ENCODE data around the gene SV2B. TPM values are rescaled to one million over a fixed set of nuclear protein-coding genes. Genes with fewer than 3 reads are reported as not detected.

The SV2B gene
- total RNA-seq, 1 experiment from 2014 or later = not detected

DNA sequence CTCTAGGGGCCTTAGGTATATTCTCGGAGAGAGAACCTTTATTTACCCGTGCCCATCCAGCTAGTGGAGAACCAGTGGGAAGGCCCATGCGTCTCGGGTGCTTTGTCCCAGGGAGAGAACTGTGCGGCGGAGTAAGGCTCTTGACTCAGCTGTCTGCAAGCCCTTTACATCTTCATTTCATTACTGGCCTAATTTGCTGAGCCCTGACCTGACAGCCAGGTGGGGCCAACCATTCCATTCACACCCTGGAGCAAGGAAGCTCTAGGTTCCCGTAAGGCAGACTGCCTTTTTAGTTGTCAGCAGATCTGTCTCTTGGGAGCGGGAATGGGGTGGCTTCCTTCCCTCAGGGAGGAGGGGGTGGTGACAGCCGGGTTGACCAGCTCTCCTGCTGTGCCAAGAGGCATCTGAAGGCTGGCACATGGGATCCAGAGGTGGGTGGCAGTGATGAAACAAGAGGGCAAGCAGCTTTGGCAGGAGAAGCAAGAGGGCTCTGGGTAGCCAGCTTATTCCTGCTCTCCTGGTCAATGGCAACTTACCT is 36.4 kb downstream of the SV2B start:
- H3F3A ChIP-seq (ENCODE audit: insufficient read depth, low read depth) = no peaks in the 10 kb centered on the region
- H3K4me2 ChIP-seq = no peak overlapping the region
- H2AFZ ChIP-seq = no peak overlapping the region
- peaks cover 88% of the 10 kb centered on the region for H3K27me3 ChIP-seq (ENCODE audit: insufficient read depth, low read depth)
- H3K9me3 ChIP-seq (ENCODE audit: insufficient read depth, low read depth) = no peaks in the 10 kb centered on the region; the same call in 1 of the 2 replicates
- DNase-seq = no peak
- no peak overlapping the region for H3K27ac ChIP-seq
- no TSS peak for BruUV-seq (replicated peaks)
- intact Hi-C loops (cut with micrococcal nuclease; ENCODE audit: unreplicated experiment) = no loop called here
- H3K9me2 ChIP-seq (ENCODE audit: insufficient read depth) = no peaks in the 10 kb centered on the region
- no peak overlapping the region for H3K4me3 ChIP-seq
- TF ChIP-seq, protein P1, sequence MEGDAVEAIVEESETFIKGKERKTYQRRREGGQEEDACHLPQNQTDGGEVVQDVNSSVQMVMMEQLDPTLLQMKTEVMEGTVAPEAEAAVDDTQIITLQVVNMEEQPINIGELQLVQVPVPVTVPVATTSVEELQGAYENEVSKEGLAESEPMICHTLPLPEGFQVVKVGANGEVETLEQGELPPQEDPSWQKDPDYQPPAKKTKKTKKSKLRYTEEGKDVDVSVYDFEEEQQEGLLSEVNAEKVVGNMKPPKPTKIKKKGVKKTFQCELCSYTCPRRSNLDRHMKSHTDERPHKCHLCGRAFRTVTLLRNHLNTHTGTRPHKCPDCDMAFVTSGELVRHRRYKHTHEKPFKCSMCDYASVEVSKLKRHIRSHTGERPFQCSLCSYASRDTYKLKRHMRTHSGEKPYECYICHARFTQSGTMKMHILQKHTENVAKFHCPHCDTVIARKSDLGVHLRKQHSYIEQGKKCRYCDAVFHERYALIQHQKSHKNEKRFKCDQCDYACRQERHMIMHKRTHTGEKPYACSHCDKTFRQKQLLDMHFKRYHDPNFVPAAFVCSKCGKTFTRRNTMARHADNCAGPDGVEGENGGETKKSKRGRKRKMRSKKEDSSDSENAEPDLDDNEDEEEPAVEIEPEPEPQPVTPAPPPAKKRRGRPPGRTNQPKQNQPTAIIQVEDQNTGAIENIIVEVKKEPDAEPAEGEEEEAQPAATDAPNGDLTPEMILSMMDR (conservative IDR thresholded peaks at IDR 0.05) = no peak
- no peak for TF ChIP-seq EZH2 (IDR thresholded peaks at IDR 0.05; ENCODE audit: low read depth)
- ChIA-PET POLR2A (ENCODE audit: unreplicated experiment) (no interaction called here), CTCF (no interaction called here)
- H3K79me2 ChIP-seq (ENCODE audit: low read depth) = no peaks in the 10 kb centered on the region
- H4K20me1 ChIP-seq (ENCODE audit: insufficient read depth) = no peaks in the 10 kb centered on the region
- no peaks in the 10 kb centered on the region for H3K36me3 ChIP-seq (ENCODE audit: low read depth)
- H3K4me1 ChIP-seq (replicated peaks; ENCODE audit: insufficient read depth) = no peaks in the 10 kb centered on the region

DNA sequence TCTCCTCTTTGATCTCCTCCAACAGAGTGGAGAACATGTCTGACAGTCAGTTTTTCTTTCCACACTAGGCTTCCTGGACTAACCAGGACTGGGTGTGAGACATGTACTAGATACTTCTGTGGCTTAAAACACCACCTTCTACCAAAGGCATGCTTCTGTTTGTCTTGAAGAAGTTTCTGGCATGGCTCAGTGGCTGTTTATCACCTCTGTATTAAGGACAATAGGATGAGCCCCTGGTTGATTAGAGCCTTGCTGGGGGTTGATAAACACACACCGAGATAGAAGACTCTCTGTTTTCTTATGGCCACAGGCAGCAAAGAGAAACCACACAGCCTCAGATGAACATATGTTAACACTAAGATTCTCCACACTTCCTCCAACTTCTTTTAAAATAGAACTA is 40.5 kb downstream of the SV2B start:
- Histone ChIP-seq H3K27ac (no peak overlapping the region), H3K4me2 (no peak overlapping the region), H3K4me3 (no peak overlapping the region), H3K27me3 (ENCODE audit: insufficient read depth, low read depth) (peaks cover 74% of the 10 kb centered on the region), H3K9me2 (ENCODE audit: insufficient read depth) (no peaks in the 10 kb centered on the region), H3K36me3 (ENCODE audit: low read depth) (no peaks in the 10 kb centered on the region), H3K79me2 (ENCODE audit: low read depth) (no peaks in the 10 kb centered on the region), H3F3A (ENCODE audit: insufficient read depth, low read depth) (no peaks in the 10 kb centered on the region), H3K9me3 (ENCODE audit: insufficient read depth, low read depth) (no peaks in the 10 kb centered on the region; the same call in 1 of the 2 replicates), H2AFZ (no peak overlapping the region), H3K4me1 (replicated peaks; ENCODE audit: insufficient read depth) (no peaks in the 10 kb centered on the region), H4K20me1 (ENCODE audit: insufficient read depth) (no peaks in the 10 kb centered on the region)
- no peak for DNase-seq
- no peak for TF ChIP-seq EZH2 (IDR thresholded peaks at IDR 0.05; ENCODE audit: low read depth)
- TF ChIP-seq, protein P1 (conservative IDR thresholded peaks at IDR 0.05) = no peak
- BruUV-seq (replicated peaks) = no TSS peak
- POLR2A ChIA-PET (ENCODE audit: unreplicated experiment) = interaction anchor here (0.6 kb wide), 1 partner anchor 21 kb away, joined by 7 read pairs; no protein-coding TSS in a partner anchor
- CTCF ChIA-PET = no interaction called here
- intact Hi-C loops (cut with micrococcal nuclease; ENCODE audit: unreplicated experiment) = no loop called here

DNA sequence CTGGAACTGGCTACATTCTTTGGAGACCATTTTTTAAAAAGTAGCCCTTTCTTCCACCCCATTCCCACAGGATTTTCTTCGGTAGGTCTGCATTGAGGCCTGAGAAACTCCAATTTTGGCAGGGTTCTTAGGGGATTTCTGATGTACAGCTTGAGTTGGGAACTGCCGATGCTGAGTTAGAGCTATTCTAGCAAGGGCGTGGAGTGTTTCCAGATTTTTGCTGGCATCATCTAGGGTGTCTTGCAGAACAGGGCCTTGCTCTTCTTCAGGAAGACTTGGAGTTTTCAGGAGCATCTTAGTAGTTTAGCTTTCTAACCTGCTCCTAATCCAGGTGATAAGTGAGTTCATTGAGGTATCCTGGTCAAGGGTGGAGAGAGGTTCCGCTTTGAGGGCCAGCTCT is 41.0 kb downstream of the SV2B start:
- POLR2A ChIA-PET (ENCODE audit: unreplicated experiment) = no interaction called here
- no peaks in the 10 kb centered on the region; the same call in 1 of the 2 replicates for H3K9me3 ChIP-seq (ENCODE audit: insufficient read depth, low read depth)
- H4K20me1 ChIP-seq (ENCODE audit: insufficient read depth) = no peaks in the 10 kb centered on the region
- no TSS peak for BruUV-seq (replicated peaks)
- peaks cover 69% of the 10 kb centered on the region for H3K27me3 ChIP-seq (ENCODE audit: insufficient read depth, low read depth)
- intact Hi-C loops (cut with micrococcal nuclease; ENCODE audit: unreplicated experiment) = no loop called here
- no peaks in the 10 kb centered on the region for H3K9me2 ChIP-seq (ENCODE audit: insufficient read depth)
- CTCF ChIA-PET = no interaction called here
- H3K4me1 ChIP-seq (replicated peaks; ENCODE audit: insufficient read depth) = no peaks in the 10 kb centered on the region
- H3K27ac ChIP-seq = no peak overlapping the region
- DNase-seq = no peak
- no peak overlapping the region for H2AFZ ChIP-seq
- no peak overlapping the region for H3K4me2 ChIP-seq
- no peaks in the 10 kb centered on the region for H3K36me3 ChIP-seq (ENCODE audit: low read depth)
- no peak for TF ChIP-seq EZH2 (IDR thresholded peaks at IDR 0.05; ENCODE audit: low read depth)
- TF ChIP-seq, protein P1 (conservative IDR thresholded peaks at IDR 0.05) = no peak
- H3F3A ChIP-seq (ENCODE audit: insufficient read depth, low read depth) = no peaks in the 10 kb centered on the region
- H3K79me2 ChIP-seq (ENCODE audit: low read depth) = no peaks in the 10 kb centered on the region
- H3K4me3 ChIP-seq = no peak overlapping the region
